ENCODE data around the gene PDSS2.
"Not testable (repeated sequence)": the region's sequence is repeated elsewhere in the genome, so short reads cannot be mapped to it uniquely, and the experiment has no call there.

The PDSS2 gene

DNA sequence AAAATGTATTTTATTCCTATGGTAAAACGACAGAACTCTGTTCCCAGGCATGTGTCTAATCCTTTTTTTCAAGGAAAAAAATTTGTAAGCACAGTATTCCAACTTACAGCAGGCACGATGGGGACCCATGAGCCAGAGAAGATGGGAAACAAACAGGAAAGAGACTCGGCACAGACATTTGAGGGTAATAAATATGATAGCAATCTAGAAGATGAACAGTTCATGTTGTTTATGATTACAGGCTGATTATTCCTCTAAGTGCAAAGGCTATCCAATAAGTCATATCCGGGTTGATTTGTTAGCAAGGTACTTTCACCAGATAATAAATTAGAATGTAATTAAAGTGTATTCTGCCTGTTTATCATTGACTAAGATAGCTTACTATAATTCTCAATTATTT, 43.2 kb downstream of the PDSS2 start:
- DNase-seq (ENCODE audit: low read depth) = no peak

DNA sequence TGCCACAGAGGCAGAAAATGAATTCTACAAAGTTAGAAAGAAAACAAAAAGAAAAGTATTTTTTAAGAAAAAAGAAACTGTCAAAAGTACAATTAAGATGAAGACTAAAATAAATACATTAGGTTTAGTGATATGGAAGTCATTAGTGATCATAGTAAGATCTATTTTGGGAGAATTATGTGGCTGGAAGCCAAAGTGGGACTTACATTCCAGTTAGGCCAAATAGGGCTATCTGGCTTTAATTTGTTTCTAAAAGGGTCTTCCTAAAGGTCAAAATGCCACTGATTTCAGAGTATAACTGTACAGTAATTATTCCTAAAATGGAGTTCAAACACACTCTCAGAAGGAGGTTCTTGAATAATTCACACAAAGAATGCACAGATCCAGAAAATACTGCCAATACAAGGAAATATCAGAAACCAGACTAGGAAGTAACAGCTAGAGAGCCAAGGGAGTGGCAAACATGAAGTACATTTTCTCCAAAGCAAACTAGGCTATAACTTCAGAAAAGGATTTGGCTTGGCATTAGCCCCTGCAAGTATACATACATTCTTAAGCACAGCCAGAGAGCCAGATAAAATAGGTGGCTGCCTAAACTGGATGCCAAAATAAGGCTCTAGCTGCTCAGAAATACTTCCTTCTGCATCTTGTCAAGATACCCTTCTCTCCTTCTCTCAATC, 45.3 kb downstream of the PDSS2 start:
- DNase-seq (ENCODE audit: low read depth) = no peak

DNA sequence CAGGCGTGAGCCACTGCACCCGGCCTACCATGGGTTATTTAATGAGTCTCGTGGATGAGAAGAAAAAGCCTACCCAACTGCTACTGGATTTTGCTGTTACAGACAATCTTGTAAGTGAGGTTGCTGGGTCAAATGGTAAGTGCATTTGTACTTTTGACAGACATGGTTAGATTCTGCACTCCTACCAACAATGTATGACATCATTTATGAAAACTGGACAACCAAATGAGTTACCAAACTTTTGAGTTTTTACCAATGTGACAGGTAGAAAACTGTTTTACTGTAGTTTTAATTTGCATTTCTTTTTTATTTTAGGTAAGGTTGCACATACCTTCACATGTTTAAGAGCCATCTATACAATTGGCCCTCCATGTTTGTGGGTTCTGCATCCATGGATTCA, 48.2 kb downstream of the PDSS2 start:
- DNase-seq (ENCODE audit: low read depth) = no peak

DNA sequence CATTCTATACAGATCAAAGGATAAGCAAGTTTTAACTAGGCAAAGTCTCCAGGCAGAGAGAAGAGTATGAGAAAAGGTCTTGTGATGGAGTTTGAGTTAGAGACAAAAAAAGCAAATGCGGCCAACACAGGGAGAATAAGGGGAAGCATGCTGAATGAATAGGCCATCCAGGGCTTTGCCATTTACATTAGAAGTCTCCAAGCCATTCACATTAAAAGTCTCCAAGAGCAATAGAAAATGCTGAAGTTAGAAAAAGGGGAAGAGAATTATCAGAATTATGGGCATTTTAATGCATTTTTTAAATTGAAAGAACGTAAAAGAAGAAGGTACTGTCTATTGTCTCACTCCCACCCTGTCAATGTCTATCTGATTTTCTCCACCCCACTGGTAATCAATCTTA, 49.4 kb downstream of the PDSS2 start:
- no peak for DNase-seq (ENCODE audit: low read depth)

DNA sequence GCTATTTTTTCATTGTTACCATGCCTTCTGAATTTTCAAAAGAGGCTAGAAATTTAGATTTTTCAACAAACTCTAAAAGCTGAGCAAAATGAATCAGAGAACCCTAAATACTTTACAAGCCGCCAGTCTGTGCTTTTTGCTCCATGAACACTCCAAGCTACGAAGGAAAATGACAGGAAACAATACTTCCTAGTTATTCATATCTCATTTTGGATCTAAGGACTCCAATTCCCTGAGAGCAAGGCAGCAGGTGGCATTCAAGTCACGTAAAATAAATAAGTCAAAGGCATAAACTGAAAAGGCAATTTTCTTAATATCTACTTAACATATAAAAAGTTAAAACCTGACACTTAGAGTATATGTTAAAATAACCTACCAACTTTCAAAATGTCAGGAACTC, 50.6 kb downstream of the PDSS2 start:
- DNase-seq (ENCODE audit: low read depth) = no peak

DNA sequence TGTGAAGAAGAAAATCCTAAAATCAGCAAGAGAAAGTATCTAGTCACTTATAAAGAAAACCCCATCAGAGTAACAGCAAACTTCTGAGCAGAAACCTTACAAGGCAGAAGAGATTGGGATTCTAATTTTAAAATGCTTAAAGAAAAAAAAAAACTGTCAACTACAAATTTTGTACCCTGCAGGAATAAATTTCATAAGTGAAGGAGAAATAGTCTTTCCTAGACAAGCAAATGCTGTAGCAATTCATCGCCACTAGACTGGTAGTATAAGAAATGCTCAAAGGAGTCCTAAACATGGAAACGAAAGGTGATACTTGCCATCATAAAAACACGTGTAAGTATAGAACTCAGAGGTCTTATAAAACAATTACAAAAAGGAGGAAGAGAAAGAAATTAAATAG, 54.4 kb downstream of the PDSS2 start:
- no peak for DNase-seq (ENCODE audit: low read depth)

DNA sequence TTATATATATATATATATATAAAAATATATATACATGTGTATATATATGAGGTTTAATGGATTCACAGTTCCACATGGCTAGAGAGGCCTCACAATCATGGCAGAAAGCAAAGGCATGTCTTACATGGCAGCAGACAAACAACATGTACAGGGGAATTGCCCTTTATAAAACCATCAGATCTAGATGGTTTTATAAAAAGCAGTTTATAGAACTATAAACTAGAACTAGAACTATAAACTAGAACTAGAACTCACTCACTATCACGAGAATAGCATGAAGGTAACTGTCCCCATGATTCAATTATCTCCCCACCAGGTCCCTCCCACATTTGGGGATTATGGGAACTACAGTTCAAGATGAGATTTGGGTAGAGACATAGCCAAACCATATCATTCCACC, 56.8 kb downstream of the PDSS2 start:
- no peak for DNase-seq (ENCODE audit: low read depth)

DNA sequence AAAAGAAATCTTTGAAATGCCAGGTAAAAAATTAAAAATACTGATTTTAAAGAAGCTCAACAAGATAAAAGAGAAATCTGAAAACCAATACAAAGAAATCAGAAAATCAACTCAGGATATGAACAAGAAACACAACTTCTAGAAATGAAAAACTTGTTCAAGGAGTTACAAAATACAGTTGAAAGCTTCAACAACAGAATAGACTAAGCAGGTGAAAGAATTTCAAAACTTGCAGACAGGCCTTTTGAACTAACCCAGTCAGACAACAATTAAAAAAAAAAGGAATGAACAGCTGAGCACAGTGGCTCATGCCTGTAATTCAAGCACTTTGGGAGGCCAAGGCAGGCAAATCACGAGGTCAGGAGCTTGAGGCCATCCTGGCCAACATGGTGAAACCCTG, 57.8 kb downstream of the PDSS2 start:
- no peak for DNase-seq (ENCODE audit: low read depth)

DNA sequence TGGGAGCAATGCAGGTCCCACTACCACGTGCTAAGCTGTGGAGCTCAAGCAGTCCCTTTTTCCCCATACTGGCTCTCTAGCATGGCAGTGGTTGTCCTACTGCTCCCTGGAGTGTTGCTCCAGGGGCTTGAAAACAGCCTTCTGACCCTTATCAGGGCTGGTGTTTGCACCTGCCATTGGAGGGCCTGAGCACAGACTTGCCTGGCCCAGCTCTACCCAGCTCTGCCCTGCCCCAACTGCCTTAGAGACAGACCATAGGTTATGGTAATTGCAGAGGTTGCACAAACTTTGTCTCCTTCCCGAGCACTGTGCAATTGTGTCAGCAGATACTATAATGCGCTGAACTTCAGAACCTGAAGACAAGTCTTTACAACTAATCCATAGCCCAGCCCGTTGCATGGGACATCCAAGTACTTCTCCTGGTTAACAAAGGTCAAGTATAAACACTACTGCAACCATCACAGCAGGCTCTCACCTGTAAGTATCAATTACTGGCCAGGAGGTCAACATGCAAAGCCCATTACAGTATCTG, 58.7 kb downstream of the PDSS2 start:
- no peak for DNase-seq (ENCODE audit: low read depth)

DNA sequence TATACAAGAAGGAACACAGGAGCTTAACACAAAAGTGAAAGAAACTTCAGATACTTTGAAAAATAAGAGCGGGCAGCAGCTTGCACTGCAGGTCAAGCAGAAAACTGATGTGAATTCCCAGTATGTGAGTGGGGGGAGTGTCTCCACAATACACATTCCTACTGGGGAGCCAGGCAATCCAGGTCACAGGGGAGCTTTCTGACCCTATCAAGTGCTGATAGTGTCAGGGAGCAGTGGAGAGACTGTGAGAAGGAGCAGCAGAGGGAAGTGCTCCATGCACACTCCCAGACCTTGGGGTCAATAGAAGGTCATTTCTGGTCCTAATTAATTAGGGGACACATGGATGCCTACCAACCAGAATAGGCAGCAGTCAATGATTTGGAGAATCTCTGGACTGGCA, 59.4 kb downstream of the PDSS2 start:
- no peak for DNase-seq (ENCODE audit: low read depth)

DNA sequence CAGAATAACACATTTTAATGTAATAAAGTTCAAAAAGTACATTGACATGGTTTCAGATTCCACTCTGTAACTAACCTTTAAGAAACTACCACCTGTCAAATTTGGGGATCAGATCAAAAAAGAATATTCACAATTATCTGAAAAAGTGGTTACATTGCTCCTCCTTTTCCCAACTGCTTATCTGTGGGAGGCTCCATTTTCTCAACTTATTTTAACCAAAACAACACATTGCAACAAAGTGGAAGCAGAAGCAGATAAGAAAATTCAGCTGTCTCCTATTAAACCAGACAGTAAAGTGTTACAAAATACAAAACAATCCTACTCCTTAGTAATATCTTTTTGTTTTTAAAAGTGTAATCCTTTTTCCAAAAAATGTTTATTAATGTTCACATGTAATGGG, 61.4 kb downstream of the PDSS2 start:
- no peak for DNase-seq (ENCODE audit: low read depth)

DNA sequence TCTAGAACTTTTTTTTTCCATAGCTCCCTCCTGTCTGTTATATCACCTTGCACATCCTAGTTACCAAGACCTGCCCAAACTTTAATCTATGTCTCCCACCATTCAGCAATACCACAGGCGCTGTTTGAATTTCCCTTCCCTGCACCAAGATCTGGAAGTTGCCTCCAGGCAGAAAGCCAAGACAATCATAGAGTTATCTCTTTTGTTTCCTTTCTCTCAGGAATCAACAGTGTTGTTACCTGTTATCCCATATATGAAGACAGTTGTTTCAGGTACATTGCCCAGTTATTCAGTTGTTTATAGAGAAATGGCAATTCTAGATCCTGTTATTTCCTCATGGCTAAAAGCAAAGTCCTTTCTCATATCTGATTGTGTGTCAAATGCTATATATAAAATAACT, 63.2 kb downstream of the PDSS2 start:
- no peak for DNase-seq (ENCODE audit: low read depth)

DNA sequence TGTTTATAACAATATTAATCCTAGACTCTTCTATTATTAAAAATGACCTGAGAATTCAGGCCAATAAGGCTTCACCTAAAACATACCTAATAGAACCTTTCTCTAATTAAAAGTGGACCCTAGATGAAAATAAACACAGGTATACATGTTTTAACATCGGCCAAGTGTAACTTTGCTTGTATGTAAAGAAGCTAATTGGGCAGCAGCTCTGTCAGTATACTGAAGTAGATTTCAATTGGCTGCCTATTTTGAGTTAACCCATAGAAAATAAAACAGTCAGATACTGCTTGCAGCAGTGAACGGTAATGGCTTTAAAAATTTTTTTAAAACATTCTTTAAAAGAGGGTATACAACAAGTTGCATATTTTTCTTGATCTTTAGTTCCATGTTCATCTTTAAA, 67.3 kb downstream of the PDSS2 start:
- DNase-seq (ENCODE audit: low read depth) = no peak

DNA sequence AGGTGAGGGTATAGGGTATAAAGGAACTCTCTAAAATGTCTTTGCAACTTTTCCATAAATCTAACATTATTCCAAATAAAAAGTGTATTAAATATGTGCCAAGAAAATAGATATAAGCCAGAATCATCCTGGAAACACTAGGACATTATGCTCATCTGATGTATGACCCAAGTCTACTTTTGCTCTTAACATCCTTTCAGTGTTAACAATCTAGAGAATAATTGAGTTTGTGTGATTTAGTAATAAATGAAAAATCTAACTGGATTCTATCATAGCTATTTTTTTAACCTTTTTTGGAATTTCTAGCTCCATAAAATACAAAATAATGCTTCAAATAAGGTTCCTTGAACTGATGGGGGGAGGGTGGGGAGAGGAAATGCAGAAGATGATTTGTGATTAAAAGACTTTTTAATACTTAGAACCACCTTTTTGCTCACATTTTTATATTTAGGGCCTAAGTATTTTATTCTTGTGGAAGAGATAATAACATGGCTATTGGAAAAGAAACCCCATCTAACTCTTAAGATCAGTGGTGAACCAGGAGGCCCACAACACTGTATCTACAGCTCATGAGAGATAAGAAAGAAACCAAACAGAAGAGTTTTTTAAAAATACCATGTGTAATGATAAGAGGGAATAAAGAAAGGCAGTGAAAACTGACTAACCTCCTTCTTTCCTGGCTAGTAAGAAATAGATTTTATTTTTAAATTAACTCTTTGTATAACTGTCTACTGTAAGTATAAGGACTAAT, 68.5 kb downstream of the PDSS2 start:
- DNase-seq (ENCODE audit: low read depth) = no peak

DNA sequence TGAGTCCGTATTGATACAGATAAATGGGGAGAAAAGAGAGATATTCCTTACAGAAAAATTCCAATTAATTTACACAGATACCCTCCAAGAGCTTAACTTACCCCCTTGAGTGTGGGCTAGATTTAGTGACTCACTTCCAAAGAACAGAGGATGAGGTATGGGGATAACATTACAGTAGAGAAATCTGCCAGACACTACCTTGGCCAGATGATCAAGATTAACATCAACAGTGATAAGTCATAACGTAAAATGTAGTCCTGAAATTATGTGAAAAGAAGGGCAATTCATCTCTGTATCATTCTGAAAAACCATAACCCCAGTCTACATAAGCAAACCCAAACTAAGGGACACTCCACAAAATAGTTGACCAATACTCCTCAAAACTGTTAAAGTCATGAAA, 69.3 kb downstream of the PDSS2 start:
- DNase-seq (ENCODE audit: low read depth) = no peak

DNA sequence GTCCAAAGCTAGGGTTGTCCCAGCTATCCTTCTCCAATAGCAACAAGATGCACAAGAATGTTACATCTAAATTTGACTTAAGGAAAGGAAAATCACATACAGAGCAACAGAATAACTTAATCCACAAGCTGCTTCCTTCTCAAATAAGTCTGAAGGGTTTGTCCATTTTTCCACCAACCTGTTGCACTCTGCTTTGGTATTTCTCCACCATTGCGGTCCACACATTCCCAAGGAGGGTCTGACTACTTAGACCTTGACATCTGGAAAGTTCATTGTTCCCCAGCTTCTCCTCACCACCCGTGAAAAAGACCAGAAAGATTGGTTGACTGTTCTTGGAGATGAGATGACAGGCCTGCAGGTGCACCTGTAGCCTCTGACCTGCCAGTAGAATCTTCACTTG, 72.5 kb downstream of the PDSS2 start:
- no peak for DNase-seq (ENCODE audit: low read depth)

DNA sequence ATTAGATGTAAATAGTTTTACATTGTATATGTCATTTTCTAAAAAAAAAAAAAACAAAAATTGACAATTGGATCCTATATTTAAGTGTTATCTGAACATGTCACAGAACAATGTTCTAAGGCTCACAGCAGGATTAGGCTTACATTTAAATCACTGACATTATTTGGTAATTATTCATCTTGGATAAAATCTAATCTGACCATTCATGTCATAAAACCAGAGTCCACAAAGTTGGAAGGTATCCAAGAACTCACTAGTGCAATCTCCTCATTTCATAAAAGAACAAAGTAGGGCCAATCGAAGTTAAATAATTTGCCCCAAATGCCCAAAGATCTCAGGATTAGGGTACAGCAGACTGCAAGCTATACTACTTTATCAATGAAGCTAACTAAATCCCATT, 73.0 kb downstream of the PDSS2 start:
- no peak for DNase-seq (ENCODE audit: low read depth)

DNA sequence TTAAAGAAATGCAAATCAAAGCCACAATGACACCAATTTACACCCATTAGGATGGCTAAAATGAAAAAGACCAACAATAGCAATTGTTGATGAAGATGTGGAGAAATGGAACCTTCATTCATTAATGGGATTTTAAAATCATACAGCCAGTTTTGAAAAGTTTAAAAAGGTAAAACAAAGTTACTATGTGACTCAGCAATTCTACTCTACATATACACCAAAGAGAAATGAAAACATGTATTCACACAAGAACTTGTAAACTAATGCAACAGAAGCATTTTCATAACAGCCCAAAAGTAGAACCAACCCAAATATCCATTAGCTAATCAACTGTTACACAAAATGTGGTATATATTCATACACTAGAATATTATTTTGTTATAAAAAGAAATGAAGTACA, 75.7 kb downstream of the PDSS2 start:
- no peak for DNase-seq (ENCODE audit: low read depth)

DNA sequence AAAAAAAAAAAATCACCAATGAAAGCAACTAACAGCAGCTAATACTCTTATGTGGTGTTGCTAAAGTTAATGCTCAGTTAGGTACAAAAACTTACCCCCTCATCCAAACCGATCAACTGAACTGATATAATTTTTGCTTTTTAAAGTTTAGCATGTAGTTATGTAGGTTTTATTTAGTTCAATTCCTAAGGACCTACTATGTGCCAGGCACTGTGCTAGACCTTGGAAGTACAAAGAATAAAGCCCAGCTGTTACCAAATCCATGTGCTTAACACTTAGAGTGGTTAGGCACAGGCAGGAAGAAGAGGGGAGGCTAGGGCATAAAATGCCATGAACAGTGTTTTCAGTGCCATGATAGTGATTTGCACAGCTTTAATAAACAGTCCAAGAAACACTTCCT, 85.1 kb downstream of the PDSS2 start:
- no peak for DNase-seq (ENCODE audit: low read depth)

DNA sequence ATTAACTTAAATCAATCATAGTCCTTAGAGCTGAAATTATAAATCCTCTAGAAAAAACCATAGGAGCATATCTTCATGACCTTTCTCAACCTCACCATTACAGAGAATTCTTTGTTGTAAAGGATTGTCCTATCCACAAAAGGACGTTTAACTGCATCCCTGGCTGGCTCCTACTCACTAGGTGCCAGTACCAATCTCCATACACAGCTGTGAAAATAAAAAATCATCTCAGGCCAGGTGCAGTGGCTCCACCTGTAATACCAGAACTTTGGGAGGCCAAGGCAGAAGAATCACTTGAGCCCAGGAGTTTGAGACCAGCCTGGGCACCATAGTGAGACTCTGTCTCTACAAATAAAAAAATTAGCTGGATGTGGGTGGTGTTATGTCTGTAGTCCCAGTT, 89.9 kb downstream of the PDSS2 start:
- no peak for DNase-seq (ENCODE audit: low read depth)

DNA sequence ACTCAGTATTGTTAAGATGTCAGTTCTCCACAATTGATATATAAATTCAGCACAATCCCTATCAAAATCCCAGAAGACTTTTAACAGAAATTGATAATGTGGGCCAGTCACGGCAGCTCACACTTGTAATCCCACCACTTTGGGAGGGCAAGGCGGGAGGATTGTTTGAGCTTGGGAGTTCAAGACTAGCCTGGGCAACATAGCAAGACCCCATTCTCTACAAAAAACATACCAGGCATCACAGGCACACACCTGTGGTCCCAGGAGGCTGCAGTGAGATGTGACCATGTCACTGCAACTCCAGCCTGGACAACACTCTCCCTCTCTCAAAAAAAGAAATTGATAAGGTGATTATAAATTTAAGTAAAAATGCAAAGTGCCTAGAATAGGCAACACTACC, 90.9 kb downstream of the PDSS2 start:
- no peak for DNase-seq (ENCODE audit: low read depth)

DNA sequence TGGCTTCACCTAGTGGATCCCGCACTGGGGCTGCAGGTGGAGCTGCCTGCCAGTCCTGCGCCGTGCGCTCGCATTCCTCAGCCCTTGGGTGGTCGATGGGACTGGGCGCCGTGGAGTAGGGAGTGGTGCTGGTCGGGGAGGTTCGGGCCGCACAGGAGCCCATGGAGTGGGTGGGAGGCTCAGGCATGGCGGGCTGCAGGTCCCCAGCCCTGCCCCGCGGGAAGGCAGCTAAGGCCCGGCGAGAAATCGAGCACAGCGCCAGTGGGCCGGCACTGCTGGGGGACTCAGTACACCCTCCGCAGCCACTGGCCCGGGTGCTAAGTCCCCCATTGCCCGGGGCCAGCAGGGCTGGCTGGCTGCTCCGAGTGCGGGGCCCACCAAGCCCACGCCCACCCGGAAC, 95.2 kb downstream of the PDSS2 start:
- not testable (repeated sequence) for DNase-seq (ENCODE audit: low read depth)

DNA sequence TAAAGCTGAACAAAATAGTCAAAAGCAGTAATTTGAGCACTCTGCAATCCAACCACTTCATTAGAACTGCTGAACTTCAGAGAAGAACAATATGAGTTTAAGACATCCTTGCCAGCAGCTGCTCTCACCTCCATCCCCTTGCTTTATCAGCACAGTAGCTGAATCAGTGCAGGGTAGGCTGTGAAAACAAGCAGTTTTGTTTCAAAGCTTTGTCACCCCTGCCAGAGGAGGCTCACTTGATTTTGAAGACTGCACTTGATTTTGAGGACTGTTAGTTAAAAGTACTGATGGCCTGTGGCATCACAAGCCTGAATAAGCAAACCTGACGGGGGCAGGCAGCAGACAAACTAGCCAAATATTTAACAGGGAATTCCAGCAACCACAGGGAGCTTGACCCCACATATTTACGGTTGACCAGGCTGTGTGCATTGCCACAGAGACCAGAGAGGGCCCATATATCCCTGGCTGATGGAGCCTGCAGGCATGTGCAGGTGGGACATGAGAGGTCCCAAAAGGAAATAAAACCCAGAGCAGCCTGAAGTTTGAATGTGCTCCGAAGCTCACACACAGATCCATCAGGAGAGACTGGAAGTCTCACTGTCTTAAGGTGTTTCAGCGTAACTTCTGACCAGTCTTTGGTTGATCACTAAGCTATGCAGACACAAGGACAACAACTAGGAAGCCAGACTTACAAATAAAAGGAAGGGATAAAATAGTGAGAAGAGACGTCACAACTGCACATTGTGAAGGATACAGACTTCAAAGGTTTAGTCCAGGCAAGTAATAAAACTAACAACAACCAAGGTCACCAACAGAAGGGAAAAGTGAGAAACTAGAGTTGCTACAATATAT, 97.4 kb downstream of the PDSS2 start:
- DNase-seq (ENCODE audit: low read depth) = no peak
